Upper lobe of right lung (tissue), 1 donor: ENCODE data around the gene FKBP15. TPM values are rescaled to one million over a fixed set of nuclear protein-coding genes. Genes with fewer than 3 reads are reported as not detected.

ENCODE experiments used
- ATAC-seq: fragments of 200-7000 bp; cut with Tn5 transposase; one replicate; pipeline ENCODE4 v1.9.1; 2020; ENCODE audit warnings: mild to moderate bottlenecking, moderate library complexity
- DNase-seq: peaks from one replicate; pipeline ENCODE4 v3.0.0-alpha.2; 2020
- H3K27ac ChIP-seq: fragments of 200-600 bp; one replicate; pipeline ENCODE4 v1.8.0; 2022
- H3K27me3 ChIP-seq: fragments of 200-600 bp; one replicate; pipeline ENCODE4 v1.8.0; 2022; ENCODE audit warnings: mild to moderate bottlenecking
- H3K36me3 ChIP-seq: fragments of 200-600 bp; one replicate; pipeline ENCODE4 v1.8.0; 2022
- H3K4me1 ChIP-seq: fragments of 200-600 bp; one replicate; pipeline ENCODE4 v1.8.0; 2022
- H3K4me3 ChIP-seq: fragments of 200-600 bp; one replicate; pipeline ENCODE4 v1.8.0; 2022; ENCODE audit warnings: mild to moderate bottlenecking
- H3K9me3 ChIP-seq: fragments of 200-600 bp; one replicate; pipeline ENCODE4 v1.8.0; 2022
- CTCF ChIP-seq: fragments of 200-600 bp; IDR thresholded peaks from one replicate; pipeline ENCODE4 v1.8.0; 2022; ENCODE audit warnings: antibody characterized with exemption
- intact Hi-C: fragments of 100-400 bp; cut with DNase I; formaldehyde crosslinking; loops from one replicate; pipeline ENCODE4 v1.11.0; 2022
- total RNA-seq: library from RNA; stranded (reverse); fragmentation: NEBNext Ultra II Directional; extraction: Animal tissue kit (Norgen Biotek cat#: 25700); gene quantifications from one replicate; pipeline ENCODE4 v1.2.1, GENCODE V29; 2021
- donor health status: DM: no; HTN: yes; CAD: no; lungs with severe emphysema.

The FKBP15 gene
- total RNA-seq, 1 donor from 2014 or later = 60.6 TPM

GRCh38 chr9:113187929-113188595 is 33.0 kb downstream of the FKBP15 start:
- peak overlapping the region; percentile 27 for H3K4me3 ChIP-seq
- ATAC-seq (peak; percentile 95), DNase-seq (peak; percentile 73)

GRCh38 chr9:113186137-113186755 is 34.8 kb downstream of the FKBP15 start:
- no peak for TF ChIP-seq CTCF
- peak overlapping the region; percentile 80 for H3K27ac ChIP-seq
- no peak for ATAC-seq

More at GRCh38 chr9:113187929-113188595, 33.0 kb downstream of the FKBP15 start:
- intact Hi-C loops = no loop called here
- no peak for TF ChIP-seq CTCF
- no peaks in the 10 kb centered on the region for H3K27me3 ChIP-seq
- H3K36me3 ChIP-seq = peaks cover 100% of the 10 kb centered on the region
- no peaks in the 10 kb centered on the region for H3K9me3 ChIP-seq
- H3K4me1 ChIP-seq = peaks cover 8% of the 10 kb centered on the region
- H3K27ac ChIP-seq = peak overlapping the region; percentile 80

DNA sequence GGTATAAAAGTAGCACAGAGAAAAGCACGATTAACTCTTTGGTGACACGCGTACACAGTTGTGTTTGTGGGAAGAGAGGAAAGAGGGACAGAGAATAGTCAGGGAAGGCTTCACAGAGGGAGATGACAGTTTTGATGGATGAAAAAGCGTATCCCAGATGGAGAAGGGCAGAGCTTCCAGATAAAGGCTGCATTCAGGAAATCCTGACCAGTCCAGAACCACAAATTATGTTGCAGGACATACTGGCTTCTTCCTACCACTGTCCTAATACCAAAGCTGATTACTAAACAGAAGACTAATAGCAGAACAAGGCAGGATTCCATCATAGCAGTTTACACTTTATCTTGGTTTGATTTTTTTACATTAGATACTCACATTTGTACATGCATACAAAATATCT is 35.8 kb downstream of the FKBP15 start:
- H3K36me3 ChIP-seq = peaks cover 100% of the 10 kb centered on the region
- H3K4me1 ChIP-seq = peaks cover 8% of the 10 kb centered on the region
- no peak overlapping the region for H3K27ac ChIP-seq
- DNase-seq (no peak), ATAC-seq (no peak)
- intact Hi-C loops = no loop called here
- TF ChIP-seq CTCF = no peak
- peak overlapping the region; percentile 4 for H3K4me3 ChIP-seq
- H3K27me3 ChIP-seq = no peaks in the 10 kb centered on the region
- H3K9me3 ChIP-seq = no peaks in the 10 kb centered on the region

More at GRCh38 chr9:113186137-113186755, 34.8 kb downstream of the FKBP15 start:
- Histone ChIP-seq H3K27me3 (no peaks in the 10 kb centered on the region), H3K9me3 (no peaks in the 10 kb centered on the region), H3K4me1 (peaks cover 8% of the 10 kb centered on the region), H3K36me3 (peaks cover 100% of the 10 kb centered on the region), H3K4me3 (peak overlapping the region; percentile 27)
- intact Hi-C loops = no loop called here
- DNase-seq = no peak

DNA sequence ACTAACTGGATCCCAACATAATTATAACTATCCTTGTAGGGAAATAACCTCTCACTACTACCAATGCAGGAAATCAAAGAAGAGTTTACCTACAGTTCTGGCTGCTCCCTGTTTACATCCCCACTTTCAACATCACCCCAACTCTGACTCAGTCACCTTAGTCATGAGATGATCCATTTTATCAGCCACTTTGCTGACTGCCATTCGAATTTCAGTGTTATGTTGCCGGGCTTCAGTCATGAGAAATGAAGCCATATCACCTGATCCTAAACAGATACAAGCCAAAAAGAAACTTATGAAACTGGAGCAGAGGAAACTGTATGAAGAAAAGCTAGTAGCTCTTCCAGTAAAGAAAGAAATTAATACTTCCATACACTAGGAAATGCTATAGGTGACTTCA is 36.5 kb downstream of the FKBP15 start:
- H3K4me1 ChIP-seq = peaks cover 8% of the 10 kb centered on the region
- DNase-seq = no peak
- H3K4me3 ChIP-seq = no peak overlapping the region
- no peak overlapping the region for H3K27ac ChIP-seq
- H3K36me3 ChIP-seq = peaks cover 100% of the 10 kb centered on the region
- no peaks in the 10 kb centered on the region for H3K27me3 ChIP-seq
- ATAC-seq = no peak
- no peaks in the 10 kb centered on the region for H3K9me3 ChIP-seq
- intact Hi-C loops = no loop called here
- no peak for TF ChIP-seq CTCF

DNA sequence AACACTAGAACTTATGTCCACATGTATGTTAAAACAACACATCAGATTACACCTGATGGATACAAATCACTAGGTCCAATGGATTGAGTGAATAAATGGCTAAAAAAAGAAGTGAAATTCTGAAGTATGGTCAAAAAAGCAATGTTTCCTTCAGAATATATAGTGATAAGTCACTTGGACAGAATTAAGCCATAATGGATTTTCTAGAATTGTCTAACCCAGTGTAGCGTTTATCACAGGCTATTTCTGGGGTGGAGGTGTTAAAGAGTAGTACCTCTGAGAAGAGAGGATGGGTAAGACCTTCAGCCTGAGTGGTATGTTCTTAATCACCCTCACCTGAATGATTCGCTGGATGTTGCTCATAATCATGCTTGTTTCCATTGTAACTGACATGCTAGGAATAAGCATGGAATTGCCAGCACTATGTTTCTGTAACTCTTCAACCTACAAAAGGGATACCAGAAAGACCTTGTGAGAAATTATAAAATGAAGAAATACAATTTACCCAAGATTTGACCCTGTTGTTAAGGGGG is 37.1 kb downstream of the FKBP15 start:
- no peaks in the 10 kb centered on the region for H3K9me3 ChIP-seq
- peaks cover 100% of the 10 kb centered on the region for H3K36me3 ChIP-seq

More for the DNA sequence above, 37.1 kb downstream of the FKBP15 start:
- TF ChIP-seq CTCF = no peak
- no peak for ATAC-seq
- Histone ChIP-seq H3K27ac (no peak overlapping the region), H3K4me3 (no peak overlapping the region), H3K27me3 (no peaks in the 10 kb centered on the region), H3K4me1 (peaks cover 8% of the 10 kb centered on the region)
- intact Hi-C loops = no loop called here
- DNase-seq = no peak
